Mucosa of stomach (tissue), 1 donor: Measurements from ENCODE around the gene GAA.
"Not testable (repeated sequence)": the region's sequence is repeated elsewhere in the genome, so short reads cannot be mapped to it uniquely, and the experiment has no call there.

Experiments used
- H3K27me3 ChIP-seq: one replicate; pipeline ENCODE4 v1.7.0; 2013; ENCODE audit warnings: mild to moderate bottlenecking, low read length; ENCODE audit not compliant: control insufficient read depth, insufficient read depth
- H3K36me3 ChIP-seq: one replicate; pipeline ENCODE4 v1.7.0; 2013; ENCODE audit warnings: low read length; ENCODE audit not compliant: control insufficient read depth, insufficient read depth
- H3K4me1 ChIP-seq: one replicate; pipeline ENCODE4 v1.7.0; 2013; ENCODE audit warnings: mild to moderate bottlenecking, low read length; ENCODE audit not compliant: control insufficient read depth, insufficient read depth
- H3K4me3 ChIP-seq: one replicate; pipeline ENCODE4 v1.7.0; 2013; ENCODE audit warnings: low read length
- H3K9ac ChIP-seq: one replicate; pipeline ENCODE4 v1.7.0; 2013; ENCODE audit warnings: mild to moderate bottlenecking, low read length, moderate library complexity
- H3K9me3 ChIP-seq: one replicate; pipeline ENCODE4 v1.7.0; 2013; ENCODE audit warnings: mild to moderate bottlenecking, low read length, moderate library complexity; ENCODE audit not compliant: control insufficient read depth
- donor health status: Pancreatic carcinoma.

Gene GAA

DNA sequence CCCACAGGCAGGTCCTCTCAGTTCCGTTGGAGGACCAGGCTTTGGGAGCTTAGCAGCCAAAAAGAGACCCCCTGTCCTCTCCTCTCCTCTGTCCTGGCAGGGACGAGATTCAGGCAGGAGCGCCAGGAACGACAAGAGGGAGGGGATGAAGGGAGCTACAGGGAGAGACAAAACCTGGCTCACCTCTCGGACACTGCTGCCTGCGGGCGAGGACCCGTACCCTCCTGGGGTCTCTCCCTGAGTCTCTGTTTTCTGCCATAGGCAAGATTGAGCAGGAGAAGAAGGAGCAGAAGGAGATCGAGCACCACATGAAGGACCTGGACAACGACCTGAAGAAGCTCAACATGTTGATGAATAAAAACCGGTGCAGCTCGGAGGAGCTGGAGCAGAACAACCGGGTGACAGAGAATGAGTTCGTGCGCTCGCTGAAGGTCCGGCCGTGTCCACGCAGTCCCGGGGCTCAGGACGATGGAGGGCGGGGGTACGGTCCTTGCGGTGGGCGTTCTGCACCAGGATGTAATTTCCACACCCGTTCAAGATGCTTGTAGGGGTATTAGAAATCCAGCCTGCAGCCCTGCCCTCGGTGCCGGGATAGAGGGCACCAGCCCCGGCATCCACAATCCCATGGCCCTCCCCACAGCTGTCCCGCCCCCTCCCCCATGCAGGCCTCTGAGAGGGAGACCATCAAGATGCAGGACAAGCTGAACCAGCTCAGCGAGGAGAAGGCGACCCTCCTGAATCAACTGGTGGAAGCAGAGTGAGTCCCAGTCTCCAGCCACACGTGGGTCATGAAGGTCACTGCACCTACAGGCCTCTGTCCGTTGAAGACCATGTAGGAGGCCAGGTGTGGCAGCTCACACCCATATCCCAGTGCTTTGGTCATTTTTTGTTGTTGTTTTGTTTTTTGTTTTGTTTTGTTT, 13.8 kb upstream of the GAA start:
- Histone ChIP-seq H3K9ac (no peak overlapping the region), H3K27me3 (peaks cover 4% of the 10 kb centered on the region), H3K4me3 (no peak overlapping the region), H3K36me3 (no peaks in the 10 kb centered on the region), H3K4me1 (peaks cover 4% of the 10 kb centered on the region), H3K9me3 (no peaks in the 10 kb centered on the region)

DNA sequence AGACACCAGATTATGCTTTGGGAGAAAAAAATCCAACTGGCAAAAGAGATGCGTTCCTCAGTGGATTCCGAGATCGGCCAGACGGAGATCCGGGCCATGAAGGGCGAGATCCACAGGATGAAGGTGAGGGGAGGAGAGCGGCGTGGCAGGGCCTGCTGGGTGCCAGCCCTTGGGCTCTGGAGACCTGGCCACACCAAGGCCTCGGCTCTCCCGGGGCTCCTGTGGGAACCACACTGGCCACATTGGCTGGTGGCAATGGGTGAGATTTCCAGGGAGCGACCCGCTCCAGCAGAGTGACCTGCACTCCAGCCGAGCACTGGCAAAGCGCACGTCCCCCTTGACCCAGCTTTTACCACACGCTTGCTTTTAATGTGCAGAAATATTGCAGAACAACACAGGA, 11.6 kb upstream of the GAA start:
- Histone ChIP-seq H3K9ac (no peak overlapping the region), H3K27me3 (peaks cover 4% of the 10 kb centered on the region), H3K36me3 (no peaks in the 10 kb centered on the region), H3K9me3 (no peaks in the 10 kb centered on the region), H3K4me3 (no peak overlapping the region), H3K4me1 (no peaks in the 10 kb centered on the region)

DNA sequence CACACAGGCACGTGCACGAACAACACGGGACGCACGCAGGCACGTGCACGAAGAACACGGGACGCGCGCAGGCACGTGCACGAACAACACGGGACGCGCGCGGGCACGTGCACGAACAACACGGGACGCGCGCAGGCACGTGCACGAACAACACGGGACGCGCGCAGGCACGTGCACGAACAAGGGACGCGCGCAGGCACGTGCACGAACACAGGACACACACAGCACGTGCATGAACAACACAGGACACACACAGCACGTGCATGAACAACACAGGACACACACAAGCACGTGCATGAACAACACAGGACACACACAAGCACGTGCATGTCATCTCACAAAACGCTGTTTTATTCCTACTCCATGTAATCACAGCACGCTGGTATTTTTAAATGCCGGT, 11.2 kb upstream of the GAA start:
- not testable (repeated sequence) for H3K9ac ChIP-seq, H3K4me3 ChIP-seq, H3K36me3 ChIP-seq, H3K27me3 ChIP-seq, H3K9me3 ChIP-seq, H3K4me1 ChIP-seq

DNA sequence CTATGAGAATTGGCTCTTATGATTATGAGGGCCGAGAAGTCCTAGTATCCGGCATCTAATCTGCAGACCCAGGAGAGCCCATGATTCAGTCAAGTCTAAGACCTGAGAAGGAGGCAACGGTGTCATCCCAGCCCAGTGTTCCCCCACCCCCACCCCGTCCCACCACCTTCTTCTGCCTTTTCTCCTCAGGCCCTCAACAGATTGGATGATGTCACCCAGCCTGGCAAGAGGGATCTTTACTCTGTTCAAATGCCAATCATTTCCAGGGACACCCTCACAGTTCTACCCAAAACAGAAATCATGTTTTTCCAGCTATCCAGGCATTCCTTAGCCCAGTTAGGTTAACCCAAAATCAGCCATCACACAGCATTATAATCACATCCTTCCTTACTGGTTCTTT, 10.0 kb upstream of the GAA start:
- Histone ChIP-seq H3K4me1 (no peaks in the 10 kb centered on the region), H3K27me3 (peaks cover 4% of the 10 kb centered on the region), H3K9ac (no peak overlapping the region), H3K9me3 (no peaks in the 10 kb centered on the region), H3K4me3 (no peak overlapping the region), H3K36me3 (no peaks in the 10 kb centered on the region)

DNA sequence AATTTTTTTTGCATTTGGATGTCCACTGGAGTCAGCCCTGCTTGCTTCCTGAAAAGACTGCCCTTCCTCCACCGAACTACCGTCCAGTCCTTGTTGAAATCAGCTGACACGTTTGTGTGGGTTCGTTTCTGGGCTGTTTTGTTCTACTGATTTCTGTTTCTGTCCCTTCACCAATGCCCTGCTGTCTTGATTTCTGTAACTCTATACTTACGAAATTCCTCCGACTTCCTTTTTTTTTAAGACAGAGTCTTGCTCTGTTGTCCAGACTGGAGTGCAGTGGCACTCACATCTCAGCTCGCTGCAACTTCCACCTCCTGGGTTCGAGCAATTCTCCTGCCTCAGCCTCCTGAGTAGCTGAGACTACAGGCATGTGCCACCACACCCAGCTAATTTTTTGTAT, 8.4 kb upstream of the GAA start:
- Histone ChIP-seq H3K4me1 (no peaks in the 10 kb centered on the region), H3K9me3 (no peaks in the 10 kb centered on the region), H3K4me3 (no peak overlapping the region), H3K27me3 (no peaks in the 10 kb centered on the region), H3K9ac (no peak overlapping the region), H3K36me3 (no peaks in the 10 kb centered on the region)

DNA sequence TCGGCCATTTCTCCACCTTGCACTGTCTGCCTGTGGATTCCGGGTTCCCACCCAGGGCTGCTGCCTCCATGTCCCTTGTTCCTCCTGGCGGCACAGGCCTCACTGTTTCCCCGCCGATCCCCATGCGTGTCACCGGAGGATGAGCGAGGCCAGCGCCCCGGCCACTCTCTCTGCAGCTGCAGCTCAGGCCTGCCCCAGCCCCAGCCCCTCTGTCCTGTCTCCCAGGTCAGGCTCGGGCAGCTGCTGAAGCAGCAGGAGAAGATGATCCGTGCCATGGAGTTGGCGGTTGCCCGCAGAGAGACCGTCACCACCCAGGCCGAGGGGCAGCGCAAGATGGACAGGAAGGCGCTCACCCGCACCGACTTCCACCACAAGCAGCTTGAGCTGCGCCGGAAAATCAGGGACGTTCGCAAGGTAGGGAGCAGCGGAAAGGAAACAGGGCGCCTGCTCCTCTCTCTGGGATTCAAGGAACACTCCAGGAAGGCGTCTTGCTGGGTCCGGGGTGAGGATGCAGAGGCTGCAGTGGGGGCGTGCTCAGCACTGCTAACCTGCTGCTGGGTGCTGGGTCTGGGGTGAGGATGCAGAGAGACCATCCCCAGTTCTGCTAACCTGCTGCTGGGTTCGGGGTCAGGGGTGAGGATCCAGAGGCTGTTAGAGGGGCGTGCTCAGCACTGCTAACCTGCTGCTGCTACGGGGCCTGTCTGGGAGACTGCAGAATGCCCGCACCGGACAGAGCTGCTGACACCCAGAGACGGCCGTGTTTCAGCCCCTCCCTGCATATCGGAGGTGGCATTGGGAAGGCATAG, 6.1 kb upstream of the GAA start:
- Histone ChIP-seq H3K4me1 (no peaks in the 10 kb centered on the region), H3K36me3 (no peaks in the 10 kb centered on the region), H3K27me3 (no peaks in the 10 kb centered on the region), H3K4me3 (no peak overlapping the region), H3K9ac (no peak overlapping the region), H3K9me3 (no peaks in the 10 kb centered on the region)

DNA sequence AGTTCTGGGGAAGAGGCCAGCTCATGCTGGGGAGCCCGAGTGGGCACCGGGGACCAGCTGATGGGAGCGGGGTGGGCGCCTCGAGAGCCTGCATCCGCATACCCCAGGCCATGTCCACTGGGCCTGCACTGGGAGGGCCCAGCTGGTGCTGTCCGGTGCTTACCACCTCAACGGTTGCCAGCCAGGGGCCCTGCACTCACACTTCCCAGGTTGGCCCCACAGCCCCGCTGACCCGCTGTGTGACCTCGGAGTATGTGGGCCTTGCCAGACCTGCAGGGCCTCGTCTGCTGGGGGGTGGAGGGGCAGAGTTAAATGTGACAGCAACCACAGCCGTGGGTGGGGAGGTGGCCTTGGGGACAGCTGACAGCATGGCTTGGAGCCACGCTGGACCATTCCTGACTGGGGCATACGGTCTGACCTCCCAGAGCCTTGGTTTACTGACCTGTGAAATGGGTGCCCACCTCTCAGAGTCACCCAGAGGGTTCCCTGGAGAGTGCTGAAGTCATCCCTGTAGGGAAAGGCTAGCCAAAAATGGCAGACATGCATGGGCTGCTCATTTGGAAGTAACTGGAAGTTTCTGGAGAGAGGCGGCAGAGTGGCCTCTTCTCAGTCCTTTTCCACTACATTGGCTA, 5.4 kb upstream of the GAA start:
- H3K27me3 ChIP-seq = no peaks in the 10 kb centered on the region
- no peaks in the 10 kb centered on the region for H3K9me3 ChIP-seq
- no peak overlapping the region for H3K4me3 ChIP-seq
- no peaks in the 10 kb centered on the region for H3K4me1 ChIP-seq
- no peak overlapping the region for H3K9ac ChIP-seq
- H3K36me3 ChIP-seq = no peaks in the 10 kb centered on the region

DNA sequence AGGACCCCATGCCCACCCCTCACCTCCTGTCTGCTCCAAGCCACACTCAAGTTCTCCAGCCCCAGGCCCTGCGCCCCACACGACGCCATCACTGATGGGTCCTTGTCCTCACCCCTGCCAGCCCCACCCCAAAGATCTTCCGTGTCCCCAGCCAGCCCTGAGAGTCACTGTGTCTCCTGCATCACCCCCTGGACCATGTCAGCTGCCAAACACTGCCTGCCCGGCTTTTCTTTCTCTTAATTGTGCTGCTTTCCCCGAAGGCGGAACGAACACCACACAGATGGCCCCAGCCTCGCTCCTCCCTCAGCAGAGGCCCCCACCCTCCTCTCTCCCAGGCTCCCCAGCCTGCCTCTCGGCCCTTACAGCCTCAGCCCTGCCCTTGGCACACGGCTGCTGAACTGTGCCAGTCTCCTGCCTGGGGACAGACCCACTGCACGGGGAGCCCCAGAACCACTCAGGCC, 4.8 kb upstream of the GAA start:
- Histone ChIP-seq H3K4me3 (no peak overlapping the region), H3K36me3 (no peaks in the 10 kb centered on the region), H3K9me3 (no peaks in the 10 kb centered on the region), H3K9ac (no peak overlapping the region), H3K27me3 (no peaks in the 10 kb centered on the region), H3K4me1 (no peaks in the 10 kb centered on the region)

DNA sequence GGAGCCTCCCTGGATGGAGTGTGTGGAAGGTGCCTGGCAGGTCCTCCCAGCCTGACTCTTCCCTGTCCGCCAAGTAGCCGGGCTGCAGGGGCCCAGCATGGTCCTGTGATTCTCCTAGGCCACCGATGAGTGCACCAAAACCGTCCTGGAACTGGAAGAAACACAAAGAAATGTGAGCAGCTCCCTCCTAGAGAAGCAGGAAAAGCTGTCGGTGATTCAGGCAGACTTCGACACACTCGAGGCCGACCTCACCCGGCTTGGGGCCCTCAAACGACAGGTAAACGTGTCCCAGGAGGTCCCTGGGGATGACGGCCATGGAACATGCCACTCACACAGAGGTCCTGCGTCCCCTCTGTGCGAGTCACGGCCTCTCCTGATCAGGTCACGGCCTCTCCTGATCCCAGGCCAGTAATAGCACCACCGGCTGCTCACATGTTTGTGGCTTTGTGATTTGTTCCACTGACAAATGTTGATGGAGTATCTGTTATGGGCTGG, 4.2 kb upstream of the GAA start:
- H3K4me3 ChIP-seq = no peak overlapping the region
- H3K36me3 ChIP-seq = no peaks in the 10 kb centered on the region
- H3K9ac ChIP-seq = no peak overlapping the region
- no peaks in the 10 kb centered on the region for H3K9me3 ChIP-seq
- peaks cover 6% of the 10 kb centered on the region for H3K4me1 ChIP-seq
- no peaks in the 10 kb centered on the region for H3K27me3 ChIP-seq

DNA sequence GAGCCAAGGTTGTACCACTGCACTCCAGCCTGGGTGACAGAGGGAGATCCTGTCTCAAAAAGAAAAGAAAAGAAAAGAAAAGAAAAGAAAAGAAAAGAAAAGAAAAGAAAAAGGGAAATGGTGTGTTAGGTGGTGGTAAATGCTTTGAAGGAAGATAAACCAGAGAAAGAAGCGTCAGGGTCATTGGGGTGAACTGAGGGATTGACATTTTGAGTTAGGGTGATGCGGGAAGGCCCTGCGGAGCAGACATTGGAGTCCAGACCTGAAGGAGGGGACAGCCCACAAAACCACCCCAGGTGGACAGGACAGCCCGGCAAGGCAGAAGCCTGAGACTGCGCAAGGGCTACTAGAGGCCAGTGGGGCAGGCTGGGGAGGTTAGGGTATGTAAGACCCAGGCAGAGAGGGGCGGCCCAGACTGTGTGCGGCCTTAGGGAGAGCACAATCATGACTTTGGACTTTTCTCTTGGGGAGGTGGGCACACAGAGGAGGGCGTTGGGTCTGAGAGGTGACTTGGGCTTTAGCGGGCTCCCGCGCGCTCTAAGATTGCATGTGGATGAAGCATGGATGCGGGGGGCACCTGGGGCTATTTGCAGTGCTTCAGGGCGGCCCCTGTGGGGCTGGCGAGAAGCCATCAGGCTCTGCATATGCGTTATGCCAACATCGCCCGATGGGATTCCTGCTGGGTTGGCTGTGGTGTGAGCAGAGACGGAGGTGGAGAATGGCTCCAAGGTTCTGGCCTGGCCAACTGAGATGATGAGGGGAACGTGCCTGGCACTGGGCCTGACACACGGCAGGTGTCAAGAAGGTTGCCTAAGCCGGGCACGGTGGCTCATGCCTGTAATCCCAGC, 3.3 kb upstream of the GAA start:
- Histone ChIP-seq H3K9ac (no peak overlapping the region), H3K4me3 (no peak overlapping the region), H3K9me3 (no peaks in the 10 kb centered on the region), H3K27me3 (no peaks in the 10 kb centered on the region), H3K4me1 (peaks cover 10% of the 10 kb centered on the region), H3K36me3 (no peaks in the 10 kb centered on the region)

DNA sequence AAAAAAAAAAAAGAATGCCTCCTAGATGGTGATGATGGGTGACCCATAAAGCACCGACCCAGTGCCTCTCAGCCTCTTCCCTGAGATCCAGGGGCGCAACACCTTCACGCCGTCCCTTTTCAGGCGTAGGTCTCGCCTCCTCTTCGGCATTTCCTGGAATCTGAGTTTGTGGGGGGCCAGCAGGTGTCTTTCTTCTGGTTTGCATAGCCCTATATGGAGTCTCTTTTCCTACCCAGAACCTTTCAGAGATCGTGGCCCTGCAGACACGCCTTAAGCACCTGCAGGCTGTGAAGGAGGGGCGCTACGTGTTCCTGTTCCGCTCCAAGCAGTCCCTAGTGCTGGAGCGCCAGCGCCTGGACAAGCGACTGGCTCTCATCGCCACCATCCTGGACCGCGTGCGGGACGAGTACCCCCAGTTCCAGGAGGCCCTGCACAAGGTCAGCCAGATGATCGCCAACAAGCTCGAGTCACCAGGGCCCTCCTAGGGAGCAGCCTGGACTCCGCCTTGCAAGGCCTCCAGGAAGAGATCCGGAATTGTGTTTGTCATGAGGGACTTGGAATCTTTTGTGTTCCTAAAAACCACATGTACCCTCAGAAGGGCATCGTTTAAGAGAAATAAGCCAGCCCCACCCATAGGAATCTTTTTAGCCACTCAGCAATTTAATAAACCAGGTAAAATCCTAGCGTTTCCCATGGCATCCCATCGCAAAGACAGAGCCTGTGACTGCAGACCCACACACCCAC, 1.9 kb upstream of the GAA start:
- H3K4me1 ChIP-seq = peaks cover 10% of the 10 kb centered on the region
- H3K36me3 ChIP-seq = no peaks in the 10 kb centered on the region
- H3K27me3 ChIP-seq = no peaks in the 10 kb centered on the region
- H3K9me3 ChIP-seq = no peaks in the 10 kb centered on the region
- H3K4me3 ChIP-seq = no peak overlapping the region
- H3K9ac ChIP-seq = no peak overlapping the region
